ENCODE measurements around the gene SECISBP2.

The SECISBP2 gene

DNA sequence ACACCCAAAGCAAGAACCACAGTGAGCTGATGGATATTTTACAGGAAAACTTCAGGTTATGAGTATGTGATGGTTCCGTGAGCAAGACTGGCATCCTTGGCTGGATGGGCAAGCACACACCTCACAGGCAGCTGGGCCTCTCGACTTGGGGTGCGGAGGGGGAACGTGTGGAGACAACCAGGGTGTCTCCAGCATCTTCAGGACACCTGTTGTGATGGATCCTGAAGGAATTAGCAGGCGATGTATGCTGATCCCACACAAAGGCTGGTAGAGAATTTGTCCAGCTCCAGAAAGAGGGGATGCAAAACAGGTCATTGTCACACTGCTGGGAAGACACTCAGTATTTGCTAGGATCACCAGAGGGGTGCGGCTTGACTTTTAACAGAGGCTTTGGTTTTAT is 42.7 kb downstream of the SECISBP2 start:
- no peak for TF ChIP-seq TAF1 (IDR thresholded peaks at IDR 0.05; ENCODE audit: borderline replicate concordance, insufficient read depth, low read length)
- TF ChIP-seq FOXP2 (optimal IDR thresholded peaks at IDR 0.05; ENCODE audit: borderline replicate concordance, extremely low read depth, extremely low read length, insufficient read depth): no peak
- no peak for TF ChIP-seq SIN3A (IDR thresholded peaks at IDR 0.05; ENCODE audit: borderline replicate concordance, insufficient read depth, low read length)
- TF ChIP-seq POLR2AphosphoS5 (IDR thresholded peaks at IDR 0.05; ENCODE audit: low read depth, low read length): no peak
- TF ChIP-seq, protein P1, sequence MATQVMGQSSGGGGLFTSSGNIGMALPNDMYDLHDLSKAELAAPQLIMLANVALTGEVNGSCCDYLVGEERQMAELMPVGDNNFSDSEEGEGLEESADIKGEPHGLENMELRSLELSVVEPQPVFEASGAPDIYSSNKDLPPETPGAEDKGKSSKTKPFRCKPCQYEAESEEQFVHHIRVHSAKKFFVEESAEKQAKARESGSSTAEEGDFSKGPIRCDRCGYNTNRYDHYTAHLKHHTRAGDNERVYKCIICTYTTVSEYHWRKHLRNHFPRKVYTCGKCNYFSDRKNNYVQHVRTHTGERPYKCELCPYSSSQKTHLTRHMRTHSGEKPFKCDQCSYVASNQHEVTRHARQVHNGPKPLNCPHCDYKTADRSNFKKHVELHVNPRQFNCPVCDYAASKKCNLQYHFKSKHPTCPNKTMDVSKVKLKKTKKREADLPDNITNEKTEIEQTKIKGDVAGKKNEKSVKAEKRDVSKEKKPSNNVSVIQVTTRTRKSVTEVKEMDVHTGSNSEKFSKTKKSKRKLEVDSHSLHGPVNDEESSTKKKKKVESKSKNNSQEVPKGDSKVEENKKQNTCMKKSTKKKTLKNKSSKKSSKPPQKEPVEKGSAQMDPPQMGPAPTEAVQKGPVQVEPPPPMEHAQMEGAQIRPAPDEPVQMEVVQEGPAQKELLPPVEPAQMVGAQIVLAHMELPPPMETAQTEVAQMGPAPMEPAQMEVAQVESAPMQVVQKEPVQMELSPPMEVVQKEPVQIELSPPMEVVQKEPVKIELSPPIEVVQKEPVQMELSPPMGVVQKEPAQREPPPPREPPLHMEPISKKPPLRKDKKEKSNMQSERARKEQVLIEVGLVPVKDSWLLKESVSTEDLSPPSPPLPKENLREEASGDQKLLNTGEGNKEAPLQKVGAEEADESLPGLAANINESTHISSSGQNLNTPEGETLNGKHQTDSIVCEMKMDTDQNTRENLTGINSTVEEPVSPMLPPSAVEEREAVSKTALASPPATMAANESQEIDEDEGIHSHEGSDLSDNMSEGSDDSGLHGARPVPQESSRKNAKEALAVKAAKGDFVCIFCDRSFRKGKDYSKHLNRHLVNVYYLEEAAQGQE (IDR thresholded peaks at IDR 0.05; ENCODE audit: insufficient read depth in 1 of 2, low read depth in 2 of 2, low read length in 2 of 2): no peak

DNA sequence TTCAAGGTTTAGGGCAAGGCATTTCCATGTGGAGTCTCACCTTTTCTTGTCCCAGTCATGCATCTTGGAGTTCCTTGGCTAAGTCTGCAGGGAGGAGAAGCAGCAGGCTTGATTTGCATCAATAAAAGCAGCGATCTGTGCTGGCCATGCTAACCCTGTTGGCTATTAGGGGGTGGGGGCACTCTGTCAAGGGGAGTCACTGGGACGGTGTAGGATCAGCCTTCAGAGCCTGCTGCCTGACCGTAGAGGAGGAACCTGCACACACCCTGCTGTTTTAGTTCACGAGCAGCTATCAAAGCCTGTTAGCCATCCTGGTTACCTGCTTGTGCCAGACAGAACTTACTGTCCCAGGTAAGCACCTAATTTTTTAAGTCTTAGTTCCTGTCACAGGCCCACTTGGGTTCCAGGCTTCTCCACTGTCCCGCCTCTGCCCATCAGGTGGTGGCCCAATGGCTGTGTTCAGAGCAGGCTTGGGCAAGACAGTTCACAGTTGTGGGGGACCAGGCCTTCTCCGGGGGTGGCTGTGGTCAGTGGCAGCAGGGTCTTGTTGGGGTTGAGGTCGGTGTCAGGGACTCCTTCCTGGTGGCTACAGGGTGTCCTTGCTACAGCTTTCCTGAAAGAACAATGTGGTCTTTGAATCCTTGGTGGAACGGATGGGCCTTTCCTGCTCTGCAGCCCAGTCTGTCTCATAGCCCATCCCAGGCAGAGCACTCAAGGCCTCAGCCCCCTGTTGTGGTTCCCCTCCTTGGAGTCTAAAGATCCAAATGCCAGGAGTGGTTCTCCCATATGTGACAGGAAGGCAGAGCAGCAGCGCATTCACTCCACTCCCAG is 43.7 kb downstream of the SECISBP2 start:
- TF ChIP-seq SIN3A (IDR thresholded peaks at IDR 0.05; ENCODE audit: borderline replicate concordance, insufficient read depth, low read length) (no peak), TAF1 (IDR thresholded peaks at IDR 0.05; ENCODE audit: borderline replicate concordance, insufficient read depth, low read length) (no peak), FOXP2 (optimal IDR thresholded peaks at IDR 0.05; ENCODE audit: borderline replicate concordance, extremely low read depth, extremely low read length, insufficient read depth) (no peak), POLR2AphosphoS5 (IDR thresholded peaks at IDR 0.05; ENCODE audit: low read depth, low read length) (no peak)
- TF ChIP-seq, protein P1 (IDR thresholded peaks at IDR 0.05; ENCODE audit: insufficient read depth in 1 of 2, low read depth in 2 of 2, low read length in 2 of 2): no peak

DNA sequence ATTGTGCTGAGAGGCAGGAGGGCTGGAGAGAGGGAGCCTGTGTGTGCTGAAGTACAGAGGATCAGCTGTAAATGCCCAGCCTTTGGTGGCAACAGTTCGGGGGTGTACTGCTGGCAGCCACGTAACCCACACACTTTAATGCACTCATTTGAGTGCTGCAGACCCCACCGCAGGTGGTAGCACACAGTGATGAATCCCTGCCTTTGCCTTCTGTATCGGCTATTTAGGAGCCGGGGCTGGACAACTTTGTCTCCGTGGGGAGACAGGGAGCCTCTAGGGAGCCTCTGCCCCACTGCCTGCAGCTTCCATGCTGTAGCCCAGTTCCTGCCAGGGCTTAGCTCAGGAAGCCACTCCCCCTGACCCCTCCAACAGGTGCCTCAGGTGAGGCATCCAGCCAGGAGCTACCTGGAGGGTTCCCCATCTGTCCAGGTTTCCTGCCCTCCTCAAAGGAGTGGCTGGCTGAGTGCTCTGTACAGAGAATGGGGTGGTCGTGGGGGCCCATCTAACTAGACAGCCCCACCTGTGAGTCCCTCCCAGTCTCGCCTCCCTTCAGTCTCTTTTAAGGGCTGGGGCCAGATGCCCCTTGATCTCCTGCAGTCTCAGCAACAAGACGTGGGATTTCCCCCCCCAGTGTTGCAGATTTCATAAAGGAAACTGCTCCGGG is 44.5 kb downstream of the SECISBP2 start:
- TF ChIP-seq, protein P1 (IDR thresholded peaks at IDR 0.05; ENCODE audit: insufficient read depth in 1 of 2, low read depth in 2 of 2, low read length in 2 of 2): no peak
- TF ChIP-seq POLR2AphosphoS5 (IDR thresholded peaks at IDR 0.05; ENCODE audit: low read depth, low read length) (no peak), SIN3A (IDR thresholded peaks at IDR 0.05; ENCODE audit: borderline replicate concordance, insufficient read depth, low read length) (no peak), TAF1 (IDR thresholded peaks at IDR 0.05; ENCODE audit: borderline replicate concordance, insufficient read depth, low read length) (no peak), FOXP2 (optimal IDR thresholded peaks at IDR 0.05; ENCODE audit: borderline replicate concordance, extremely low read depth, extremely low read length, insufficient read depth) (no peak)

DNA sequence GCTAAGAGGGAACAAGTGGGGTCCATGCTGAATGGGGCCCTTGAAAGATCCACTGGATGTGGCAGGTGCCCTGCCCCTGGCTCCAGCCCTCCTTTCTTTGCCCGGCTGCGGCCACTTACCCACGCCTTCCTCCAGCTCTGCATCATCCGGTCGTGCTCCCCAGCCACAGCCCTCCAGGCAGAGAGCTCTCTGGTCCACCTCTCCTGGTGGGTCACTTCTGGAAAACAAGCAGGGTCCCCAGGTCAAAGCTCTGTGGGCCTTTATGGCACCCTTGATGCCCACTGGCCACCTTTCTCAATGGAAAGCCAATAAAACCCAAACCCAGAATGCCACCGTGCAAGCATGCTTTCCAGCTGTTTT is 45.0 kb downstream of the SECISBP2 start:
- TF ChIP-seq, protein P1 (IDR thresholded peaks at IDR 0.05; ENCODE audit: insufficient read depth in 1 of 2, low read depth in 2 of 2, low read length in 2 of 2): no peak
- TF ChIP-seq TAF1 (IDR thresholded peaks at IDR 0.05; ENCODE audit: borderline replicate concordance, insufficient read depth, low read length): no peak
- no peak for TF ChIP-seq FOXP2 (optimal IDR thresholded peaks at IDR 0.05; ENCODE audit: borderline replicate concordance, extremely low read depth, extremely low read length, insufficient read depth)
- no peak for TF ChIP-seq SIN3A (IDR thresholded peaks at IDR 0.05; ENCODE audit: borderline replicate concordance, insufficient read depth, low read length)
- no peak for TF ChIP-seq POLR2AphosphoS5 (IDR thresholded peaks at IDR 0.05; ENCODE audit: low read depth, low read length)
